AG10803 (cell line): ENCODE data around the gene ERFE.
"Not testable (repeated sequence)": the region's sequence is repeated elsewhere in the genome, so short reads cannot be mapped to it uniquely, and the experiment has no call there.

Experiments
- DNase-seq: peaks from one replicate; pipeline ENCODE4 v3.0.0; 2010; ENCODE audit warnings: low read depth
- H3K4me3 ChIP-seq: 2 replicates; pipeline ENCODE4 v1.5.1; 2011; ENCODE audit warnings: mild to moderate bottlenecking, low read length, control low read depth
- TF ChIP-seq, protein P1 (sequence below): conservative IDR thresholded peaks from 2 replicates; pipeline ENCODE4 v1.5.1; 2011; ENCODE audit warnings: mild to moderate bottlenecking, low read length, control low read depth, inconsistent platforms

Gene ERFE

DNA sequence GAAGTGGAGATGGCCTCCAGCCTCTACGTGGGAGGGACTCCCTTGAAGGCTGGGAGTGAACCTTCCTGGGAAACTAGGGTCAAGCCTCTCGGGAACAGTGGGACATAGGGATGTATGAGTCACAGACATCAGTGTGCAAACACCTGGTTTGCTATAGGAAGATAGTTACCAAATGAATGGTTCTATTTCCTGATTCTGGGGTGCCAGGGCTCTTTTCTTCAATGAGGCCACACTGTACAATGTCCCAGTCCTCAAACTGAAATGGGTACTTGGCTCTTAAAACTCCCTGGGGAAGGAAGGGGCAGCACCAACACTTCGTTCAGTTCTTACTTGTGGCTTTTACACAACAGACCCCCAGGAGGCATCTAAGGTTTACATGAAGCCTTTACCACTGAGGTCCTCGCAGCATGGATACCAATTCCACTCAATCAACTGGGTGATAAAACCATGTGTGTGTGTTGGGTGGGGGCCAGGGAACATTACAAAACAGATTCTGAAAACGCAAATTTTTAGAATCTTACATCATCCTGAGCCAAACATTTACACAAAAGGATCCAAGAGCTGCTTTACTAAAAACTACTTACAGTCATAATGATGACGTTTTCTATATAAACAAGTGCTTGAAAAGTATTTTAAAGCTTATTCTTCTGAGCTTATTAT lies 10.4 kb downstream of the ERFE start:
- TF ChIP-seq, protein P1, sequence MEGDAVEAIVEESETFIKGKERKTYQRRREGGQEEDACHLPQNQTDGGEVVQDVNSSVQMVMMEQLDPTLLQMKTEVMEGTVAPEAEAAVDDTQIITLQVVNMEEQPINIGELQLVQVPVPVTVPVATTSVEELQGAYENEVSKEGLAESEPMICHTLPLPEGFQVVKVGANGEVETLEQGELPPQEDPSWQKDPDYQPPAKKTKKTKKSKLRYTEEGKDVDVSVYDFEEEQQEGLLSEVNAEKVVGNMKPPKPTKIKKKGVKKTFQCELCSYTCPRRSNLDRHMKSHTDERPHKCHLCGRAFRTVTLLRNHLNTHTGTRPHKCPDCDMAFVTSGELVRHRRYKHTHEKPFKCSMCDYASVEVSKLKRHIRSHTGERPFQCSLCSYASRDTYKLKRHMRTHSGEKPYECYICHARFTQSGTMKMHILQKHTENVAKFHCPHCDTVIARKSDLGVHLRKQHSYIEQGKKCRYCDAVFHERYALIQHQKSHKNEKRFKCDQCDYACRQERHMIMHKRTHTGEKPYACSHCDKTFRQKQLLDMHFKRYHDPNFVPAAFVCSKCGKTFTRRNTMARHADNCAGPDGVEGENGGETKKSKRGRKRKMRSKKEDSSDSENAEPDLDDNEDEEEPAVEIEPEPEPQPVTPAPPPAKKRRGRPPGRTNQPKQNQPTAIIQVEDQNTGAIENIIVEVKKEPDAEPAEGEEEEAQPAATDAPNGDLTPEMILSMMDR = no peak
- peak; percentile 94 for DNase-seq
- peak overlapping the region; percentile 39 for H3K4me3 ChIP-seq

DNA sequence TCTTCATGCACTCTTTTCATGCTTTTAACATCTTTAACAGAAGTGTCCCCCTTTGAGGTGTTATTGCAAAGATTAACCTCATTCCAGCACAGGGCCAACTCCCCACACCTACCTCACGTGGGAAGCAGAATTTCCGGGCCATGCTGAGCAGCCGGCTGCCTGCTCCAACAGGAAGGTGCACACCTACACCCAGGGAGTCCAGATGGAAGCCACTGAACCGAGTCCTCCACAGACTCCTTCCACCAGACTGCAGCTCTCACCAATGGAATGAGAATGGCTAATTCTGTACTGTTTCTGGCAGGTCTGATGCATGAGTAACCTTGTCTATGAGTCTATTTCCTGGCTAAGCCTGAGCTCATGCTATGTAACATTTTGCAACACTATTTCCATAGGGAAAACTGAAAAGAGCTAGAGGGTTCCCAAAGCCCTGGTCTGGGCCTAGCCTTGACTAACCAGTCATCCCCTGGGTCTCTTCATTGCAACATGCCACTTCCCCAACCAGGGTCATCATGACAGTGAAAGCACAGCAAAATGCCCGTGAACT lies 11.0 kb downstream of the ERFE start:
- peak overlapping the region; percentile 39 for H3K4me3 ChIP-seq
- DNase-seq = peak; percentile 97
- TF ChIP-seq, protein P1 = no peak

DNA sequence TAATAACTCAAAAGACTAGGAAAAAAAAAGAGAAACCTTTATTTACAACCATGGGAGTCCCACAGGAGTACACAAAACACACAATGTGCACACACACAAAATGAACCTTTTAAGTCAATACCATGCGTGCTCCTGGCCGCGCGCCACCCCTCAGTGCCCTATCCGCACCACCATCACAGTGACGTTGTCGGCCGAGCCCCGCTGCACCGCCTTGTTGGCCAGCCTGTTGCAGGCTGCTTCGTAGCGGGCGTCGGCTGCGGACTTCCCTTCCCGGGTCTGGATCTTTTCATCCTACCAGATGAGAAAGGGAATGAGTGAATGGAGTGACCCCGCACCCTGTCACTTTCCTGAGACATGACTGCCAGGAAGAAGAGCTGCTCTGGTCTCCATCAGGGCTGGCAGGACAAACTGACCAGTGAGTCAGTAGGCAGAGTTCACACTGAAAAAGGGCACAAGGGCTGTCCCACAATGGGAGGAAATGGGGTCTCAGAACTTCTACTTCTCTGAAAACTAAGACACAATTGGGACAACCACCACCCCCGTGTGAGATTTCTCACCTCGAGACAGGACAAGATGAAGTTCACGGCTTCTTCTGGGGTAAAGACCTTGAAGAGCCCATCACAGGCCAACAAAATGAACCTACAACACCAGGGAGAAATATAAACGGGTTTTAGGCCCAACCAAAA lies 11.8 kb downstream of the ERFE start:
- H3K4me3 ChIP-seq = no peak overlapping the region
- DNase-seq = no peak
- TF ChIP-seq, protein P1 = no peak

DNA sequence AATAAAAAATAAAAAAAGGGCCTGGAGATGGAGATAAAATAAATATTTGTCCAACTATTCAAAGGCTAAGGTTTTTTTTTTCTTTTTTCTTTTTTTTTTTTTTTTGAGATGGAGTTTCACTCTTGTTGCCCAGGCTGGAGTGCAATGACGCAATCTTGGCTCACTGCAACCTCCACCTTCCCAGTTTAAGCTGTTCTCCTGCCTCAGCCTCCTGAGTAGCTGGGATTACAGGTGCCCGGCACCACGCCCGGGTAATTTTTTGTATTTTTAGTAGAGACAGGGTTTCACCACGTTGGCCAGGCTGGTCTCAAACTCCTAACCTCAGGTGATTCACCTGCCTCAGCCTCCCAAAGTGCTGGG lies 12.3 kb downstream of the ERFE start:
- not testable (repeated sequence) for H3K4me3 ChIP-seq, DNase-seq

DNA sequence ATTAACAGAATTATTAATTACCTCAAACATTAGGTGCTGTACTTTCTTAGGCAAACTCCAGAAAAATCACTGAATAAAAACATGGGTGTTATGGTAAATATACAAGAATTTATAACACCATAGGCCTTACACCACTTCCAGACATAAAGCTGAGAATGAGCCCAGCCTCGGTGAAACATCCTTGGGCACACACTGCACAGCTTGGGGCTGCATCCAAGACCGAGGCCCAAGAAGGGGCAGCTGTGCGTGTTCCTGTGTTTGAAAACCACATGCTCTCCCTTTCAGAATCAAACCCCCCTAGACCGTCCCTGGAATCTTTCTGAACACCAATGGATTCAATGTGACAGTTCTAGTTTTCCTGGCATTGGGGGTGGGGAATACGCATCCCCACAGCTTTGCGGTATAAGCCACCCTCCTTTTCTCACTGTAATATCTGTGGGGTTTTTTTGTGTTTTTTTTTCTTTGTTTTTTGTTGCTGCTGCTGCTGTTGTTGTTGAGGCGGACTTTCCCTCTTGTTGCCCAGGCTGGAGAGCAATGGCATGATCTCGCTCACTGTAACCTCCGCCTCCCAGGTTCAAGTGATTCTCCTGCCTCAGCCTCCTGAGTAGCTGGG lies 12.9 kb downstream of the ERFE start:
- DNase-seq = no peak
- TF ChIP-seq, protein P1 = no peak
- H3K4me3 ChIP-seq = no peak overlapping the region

DNA sequence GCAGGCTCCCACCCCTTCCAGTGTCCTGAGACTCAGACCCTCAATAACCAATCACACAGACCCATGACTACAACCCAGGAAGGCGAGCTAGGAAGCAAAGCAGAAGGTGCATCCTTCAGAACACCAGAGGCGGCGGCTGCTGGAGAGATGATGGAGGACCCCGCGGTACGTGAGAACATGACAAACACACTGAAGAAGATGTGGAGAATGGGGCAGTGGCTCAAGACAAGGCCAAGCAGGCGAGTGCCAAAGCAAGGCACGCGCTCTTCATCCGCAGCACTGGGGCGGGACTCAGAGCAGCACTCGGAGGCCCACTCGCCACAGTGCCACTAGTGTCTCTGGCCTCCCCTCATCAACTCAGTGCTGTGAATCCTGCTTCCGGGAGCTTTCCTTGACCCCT lies 13.7 kb downstream of the ERFE start:
- DNase-seq = no peak
- TF ChIP-seq, protein P1 = no peak
- no peak overlapping the region for H3K4me3 ChIP-seq

DNA sequence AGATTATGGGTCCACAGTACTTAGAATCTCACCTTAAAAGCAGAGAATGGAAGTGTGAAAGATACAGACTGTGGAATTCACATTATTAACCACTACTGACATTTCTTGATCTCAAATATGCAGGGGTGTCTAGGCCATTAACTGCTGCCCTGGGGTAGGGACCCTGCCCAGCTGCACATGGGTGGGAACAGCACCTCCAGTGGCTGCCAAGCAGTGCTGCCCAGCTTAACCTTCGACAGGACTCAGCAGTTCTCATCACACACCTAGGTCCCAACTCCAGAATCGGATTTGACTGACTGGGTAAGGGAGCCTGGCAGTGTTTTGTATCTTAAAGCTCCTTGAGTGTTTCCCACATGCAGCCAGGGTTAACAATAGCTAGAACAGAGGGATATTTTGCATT lies 14.9 kb downstream of the ERFE start:
- no peak overlapping the region for H3K4me3 ChIP-seq

More for the DNA sequence above, 14.9 kb downstream of the ERFE start:
- no peak for DNase-seq
- TF ChIP-seq, protein P1 = no peak
